Epithelial cell of esophagus (primary cell): ENCODE results near the gene ENOX1.

ENCODE experiments used
- DNase-seq: peaks from one replicate; pipeline ENCODE4 v3.0.0; 2010; ENCODE audit warnings: low read depth
- H3K4me3 ChIP-seq: 2 replicates; pipeline ENCODE4 v1.5.1; 2011; ENCODE audit warnings: mild to moderate bottlenecking, low read length, control low read depth
- TF ChIP-seq, protein P1 (sequence below): IDR thresholded peaks from 2 replicates; pipeline ENCODE4 v1.5.1; 2011; ENCODE audit warnings: low read depth, mild to moderate bottlenecking, low read length, control low read depth, inconsistent platforms; ENCODE audit not compliant: insufficient read depth; ENCODE audit errors: missing control alignments

The ENOX1 gene

DNA sequence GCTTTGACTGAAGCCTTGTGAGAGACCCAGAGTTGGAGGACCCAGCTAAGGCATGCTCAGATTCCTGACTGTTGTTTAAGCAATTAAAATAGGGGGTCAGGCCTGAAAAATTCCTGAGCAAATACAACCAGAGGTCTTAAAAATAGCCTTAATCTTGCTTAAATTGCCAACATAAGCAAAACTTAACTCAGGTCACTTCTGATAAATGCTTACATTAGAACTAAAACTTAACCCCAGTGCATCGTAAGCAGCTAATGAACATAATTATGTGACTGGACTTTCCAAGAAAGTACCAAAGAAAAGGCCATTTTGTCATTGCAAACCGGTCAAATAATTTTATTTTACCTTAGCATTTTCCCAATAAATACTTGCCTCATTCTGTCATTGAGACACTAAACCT is 294.5 kb downstream of the ENOX1 start:
- H3K4me3 ChIP-seq, result no peak overlapping the region
- TF ChIP-seq, protein P1, sequence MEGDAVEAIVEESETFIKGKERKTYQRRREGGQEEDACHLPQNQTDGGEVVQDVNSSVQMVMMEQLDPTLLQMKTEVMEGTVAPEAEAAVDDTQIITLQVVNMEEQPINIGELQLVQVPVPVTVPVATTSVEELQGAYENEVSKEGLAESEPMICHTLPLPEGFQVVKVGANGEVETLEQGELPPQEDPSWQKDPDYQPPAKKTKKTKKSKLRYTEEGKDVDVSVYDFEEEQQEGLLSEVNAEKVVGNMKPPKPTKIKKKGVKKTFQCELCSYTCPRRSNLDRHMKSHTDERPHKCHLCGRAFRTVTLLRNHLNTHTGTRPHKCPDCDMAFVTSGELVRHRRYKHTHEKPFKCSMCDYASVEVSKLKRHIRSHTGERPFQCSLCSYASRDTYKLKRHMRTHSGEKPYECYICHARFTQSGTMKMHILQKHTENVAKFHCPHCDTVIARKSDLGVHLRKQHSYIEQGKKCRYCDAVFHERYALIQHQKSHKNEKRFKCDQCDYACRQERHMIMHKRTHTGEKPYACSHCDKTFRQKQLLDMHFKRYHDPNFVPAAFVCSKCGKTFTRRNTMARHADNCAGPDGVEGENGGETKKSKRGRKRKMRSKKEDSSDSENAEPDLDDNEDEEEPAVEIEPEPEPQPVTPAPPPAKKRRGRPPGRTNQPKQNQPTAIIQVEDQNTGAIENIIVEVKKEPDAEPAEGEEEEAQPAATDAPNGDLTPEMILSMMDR, result no peak
- DNase-seq, result no peak

DNA sequence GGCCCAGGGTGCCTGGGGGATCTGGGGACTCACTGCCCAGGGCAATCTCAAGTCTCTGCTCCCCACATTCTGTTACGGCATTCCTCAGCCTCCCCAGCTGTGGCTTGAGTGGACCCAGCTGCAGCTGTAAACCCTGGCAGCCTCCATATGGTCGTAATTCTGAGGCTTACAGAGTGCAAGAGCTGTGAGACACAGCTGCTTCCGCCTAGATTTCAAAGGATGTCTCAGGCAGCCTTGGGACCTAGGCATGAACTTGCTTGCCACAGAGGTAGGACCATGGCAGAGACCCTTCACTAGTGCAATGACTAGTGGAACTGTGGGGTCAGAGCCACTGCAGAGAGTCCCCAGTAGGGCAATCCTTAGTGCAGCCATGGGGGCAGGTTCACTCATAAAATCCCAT is 297.5 kb downstream of the ENOX1 start:
- no peak for DNase-seq
- no peak overlapping the region for H3K4me3 ChIP-seq
- TF ChIP-seq, protein P1, result no peak

DNA sequence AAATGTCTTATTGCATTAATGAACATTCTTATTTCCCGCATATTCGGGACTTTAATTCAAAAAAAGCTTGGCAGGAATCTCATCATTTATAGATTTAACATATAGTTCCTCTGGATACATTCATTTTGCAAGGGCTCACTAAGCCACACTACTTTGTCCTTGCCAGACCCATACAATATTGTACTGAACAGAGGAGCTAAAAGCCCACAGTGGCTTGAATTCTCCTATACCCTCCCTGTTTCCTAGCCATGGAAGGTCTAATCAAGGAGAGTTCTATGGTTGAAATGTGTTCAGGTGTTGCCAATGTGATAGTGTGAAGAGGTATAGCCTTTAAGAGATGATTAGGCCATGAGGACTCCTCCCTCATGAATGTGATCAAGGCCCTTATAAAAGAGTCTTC is 298.9 kb downstream of the ENOX1 start:
- TF ChIP-seq, protein P1, result no peak
- DNase-seq, result no peak
- no peak overlapping the region for H3K4me3 ChIP-seq

DNA sequence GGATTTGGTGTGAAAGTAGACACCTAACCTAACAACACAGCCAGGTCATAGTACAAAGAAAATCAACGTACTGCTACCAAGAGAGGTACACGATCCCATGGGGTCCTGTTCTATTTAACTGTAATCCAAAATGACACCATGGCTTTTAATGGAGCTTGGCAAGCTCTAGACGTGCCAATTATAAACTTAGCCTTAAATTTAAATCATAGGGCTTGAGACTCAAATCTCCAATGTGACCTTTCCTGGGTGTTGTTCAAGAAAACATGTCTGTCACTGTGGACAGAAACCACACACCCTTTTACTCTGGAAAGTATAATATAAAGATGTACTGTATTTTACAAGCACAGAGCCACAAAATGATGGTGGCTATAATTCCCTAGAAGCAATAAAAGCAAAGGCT is 299.3 kb downstream of the ENOX1 start:
- H3K4me3 ChIP-seq, result no peak overlapping the region
- no peak for DNase-seq
- TF ChIP-seq, protein P1, result no peak

DNA sequence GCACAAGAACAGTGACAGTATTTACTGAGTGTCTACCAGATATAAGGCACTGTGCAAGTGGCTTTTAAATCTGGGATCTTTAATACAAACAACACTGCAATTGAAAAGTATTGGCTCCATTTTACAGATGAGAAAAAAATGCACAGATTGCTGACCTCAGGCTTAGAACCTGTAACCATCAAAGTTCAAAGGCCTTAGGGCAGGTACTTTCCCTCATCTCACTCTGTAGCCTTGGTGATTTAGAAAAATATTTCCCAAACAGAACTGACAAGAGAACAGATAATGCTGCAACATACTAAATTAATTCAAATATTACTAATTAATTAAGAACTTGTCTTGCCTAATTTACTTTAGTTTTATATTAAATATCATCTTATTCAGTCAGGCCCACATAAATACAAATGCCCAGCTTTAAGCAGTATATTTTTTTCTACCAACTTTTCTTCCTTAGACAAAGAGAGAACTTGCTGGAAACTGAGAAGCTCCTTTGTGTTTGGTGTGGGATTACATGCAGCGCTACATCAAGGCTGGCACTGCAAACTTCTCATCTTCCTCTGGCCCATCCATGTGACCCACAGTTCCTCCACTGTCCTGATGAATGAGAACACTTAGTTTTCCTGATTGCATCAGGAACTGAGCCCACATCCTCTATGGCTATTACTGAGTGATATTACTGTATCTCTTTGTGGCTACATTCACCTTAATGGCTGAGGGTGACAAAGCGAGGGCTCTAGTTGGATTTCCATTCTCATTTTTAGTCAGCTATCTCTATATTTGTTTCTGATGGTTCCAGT is 302.1 kb downstream of the ENOX1 start:
- no peak for DNase-seq
- TF ChIP-seq, protein P1, result no peak
- H3K4me3 ChIP-seq, result no peak overlapping the region

DNA sequence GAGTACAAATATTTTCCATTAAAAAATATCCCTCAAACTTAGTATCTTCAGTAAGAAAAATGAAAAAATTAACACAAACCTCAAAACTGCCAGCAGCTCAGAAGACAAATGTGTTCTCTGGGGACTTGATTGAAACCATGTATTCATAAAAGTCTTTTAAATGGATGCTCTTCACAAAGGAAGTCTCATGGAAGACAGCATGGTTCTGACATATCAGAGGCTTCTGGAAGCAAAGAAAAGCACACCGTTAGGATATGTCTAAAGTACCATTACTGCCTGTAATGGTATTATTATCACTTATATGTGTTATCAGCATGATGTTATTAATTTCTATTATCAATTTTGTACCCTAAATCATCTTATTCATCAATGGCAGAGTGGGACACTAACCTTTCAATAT is 302.8 kb downstream of the ENOX1 start:
- no peak overlapping the region for H3K4me3 ChIP-seq
- DNase-seq, result no peak
- TF ChIP-seq, protein P1, result no peak

DNA sequence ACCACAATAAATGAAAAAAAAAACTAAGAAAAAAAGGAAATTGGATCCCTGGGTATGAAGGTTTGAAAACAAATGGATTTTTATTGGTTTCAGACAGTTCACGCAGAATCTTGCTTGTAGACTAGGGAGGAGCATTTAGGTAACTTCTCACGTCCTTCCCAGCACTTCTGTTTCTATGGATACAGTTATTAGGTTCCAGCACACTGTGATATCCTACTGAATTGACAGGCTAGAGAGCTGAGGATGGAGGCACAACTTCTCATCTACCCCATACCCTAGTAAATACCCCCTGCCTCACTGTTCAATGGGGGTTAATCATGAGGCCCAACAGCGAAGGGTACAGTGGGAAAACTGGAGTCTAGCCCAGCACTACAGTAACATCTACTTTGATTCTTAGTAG is 304.1 kb downstream of the ENOX1 start:
- TF ChIP-seq, protein P1, result no peak
- DNase-seq, result no peak
- H3K4me3 ChIP-seq, result no peak overlapping the region
